RWPE2 (cell line): ENCODE data around the gene SUPT16H.
A peak's percentile ranks its signal among the peaks of the same experiment; 100 is the strongest.

ENCODE experiments used
- ATAC-seq: fragments of 200-7000 bp; cut with Tn5 transposase; 3 replicates; pipeline ENCODE4 v1.9.1; 2021; ENCODE audit warnings: low read depth
- DNase-seq: peaks from one replicate; pipeline ENCODE4 v3.0.0-alpha.2; 2020; ENCODE audit warnings: low spot score
- H3K27ac ChIP-seq: fragments of 450-650 bp; 2 replicates; pipeline ENCODE4 v1.5.1; 2017; ENCODE audit warnings: mild to moderate bottlenecking; ENCODE audit not compliant: poor library complexity, severe bottlenecking
- H3K27me3 ChIP-seq: fragments of 250-450 bp; sonication (Bioruptor Pico); 2 replicates; pipeline ENCODE4 v1.5.1; 2021; ENCODE audit warnings: mild to moderate bottlenecking, moderate library complexity; ENCODE audit not compliant: insufficient read depth, poor library complexity, severe bottlenecking
- H3K36me3 ChIP-seq: fragments of 250-450 bp; sonication (Bioruptor Pico); 2 replicates; pipeline ENCODE4 v1.5.1; 2020; ENCODE audit warnings: low read depth, mild to moderate bottlenecking, moderate library complexity
- H3K4me1 ChIP-seq: fragments of 250-450 bp; sonication (Bioruptor Pico); 2 replicates; pipeline ENCODE4 v1.5.1; 2021; ENCODE audit warnings: mild to moderate bottlenecking, moderate library complexity; ENCODE audit not compliant: insufficient read depth, poor library complexity, severe bottlenecking
- H3K4me3 ChIP-seq: fragments of 250-450 bp; sonication (Bioruptor Pico); 2 replicates; pipeline ENCODE4 v1.5.1; 2021; ENCODE audit warnings: mild to moderate bottlenecking, moderate library complexity; ENCODE audit not compliant: severe bottlenecking
- H3K9me3 ChIP-seq: fragments of 250-450 bp; sonication (Bioruptor Pico); 2 replicates; pipeline ENCODE4 v1.5.1; 2021; ENCODE audit warnings: mild to moderate bottlenecking, moderate library complexity; ENCODE audit not compliant: severe bottlenecking
- CTCF ChIP-seq: fragments of 450-650 bp; IDR thresholded peaks from one replicate; pipeline ENCODE4 v1.5.1; 2017; ENCODE audit warnings: mild to moderate bottlenecking, moderate library complexity; ENCODE audit not compliant: poor library complexity, severe bottlenecking

SUPT16H gene

GRCh38 chr14:21313512-21313911, 70.3 kb downstream of the SUPT16H start:
- H3K27me3 ChIP-seq, result no peaks in the 10 kb centered on the region
- TF ChIP-seq CTCF, result no peak
- ATAC-seq, result no peak
- no peak overlapping the region for H3K27ac ChIP-seq
- peaks cover 4% of the 10 kb centered on the region for H3K4me1 ChIP-seq
- no peaks in the 10 kb centered on the region for H3K36me3 ChIP-seq
- H3K4me3 ChIP-seq, result no peak overlapping the region
- DNase-seq, result no peak
- no peaks in the 10 kb centered on the region for H3K9me3 ChIP-seq

GRCh38 chr14:21311614-21312013, 72.2 kb downstream of the SUPT16H start:
- DNase-seq (no peak), ATAC-seq (no peak)
- no peak for TF ChIP-seq CTCF
- Histone ChIP-seq H3K4me3 (no peak overlapping the region), H3K27me3 (no peaks in the 10 kb centered on the region), H3K27ac (no peak overlapping the region), H3K36me3 (no peaks in the 10 kb centered on the region), H3K4me1 (peaks cover 4% of the 10 kb centered on the region), H3K9me3 (no peaks in the 10 kb centered on the region)

GRCh38 chr14:21309956-21310355, 73.9 kb downstream of the SUPT16H start:
- DNase-seq (no peak), ATAC-seq (no peak)
- H3K4me1 ChIP-seq, result peaks cover 4% of the 10 kb centered on the region
- no peaks in the 10 kb centered on the region for H3K9me3 ChIP-seq
- H3K27ac ChIP-seq, result no peak overlapping the region
- no peak overlapping the region for H3K4me3 ChIP-seq
- no peaks in the 10 kb centered on the region for H3K27me3 ChIP-seq
- no peak for TF ChIP-seq CTCF
- H3K36me3 ChIP-seq, result no peaks in the 10 kb centered on the region

GRCh38 chr14:21309238-21309636, 74.6 kb downstream of the SUPT16H start:
- H3K4me1 ChIP-seq, result peaks cover 4% of the 10 kb centered on the region
- DNase-seq (no peak), ATAC-seq (no peak)
- H3K9me3 ChIP-seq, result no peaks in the 10 kb centered on the region
- TF ChIP-seq CTCF, result no peak
- H3K36me3 ChIP-seq, result no peaks in the 10 kb centered on the region
- H3K4me3 ChIP-seq, result no peak overlapping the region
- H3K27me3 ChIP-seq, result no peaks in the 10 kb centered on the region
- peak overlapping the region; percentile 1 for H3K27ac ChIP-seq

GRCh38 chr14:21308479-21309237, 75.2 kb downstream of the SUPT16H start:
- H3K27ac ChIP-seq, result peak overlapping the region; percentile 1
- ATAC-seq (peak; percentile 90), DNase-seq (peak; percentile 85)
- no peak overlapping the region for H3K4me3 ChIP-seq
- TF ChIP-seq CTCF, result no peak
- H3K36me3 ChIP-seq, result no peaks in the 10 kb centered on the region
- H3K27me3 ChIP-seq, result no peaks in the 10 kb centered on the region
- peaks cover 4% of the 10 kb centered on the region for H3K4me1 ChIP-seq
- no peaks in the 10 kb centered on the region for H3K9me3 ChIP-seq
